CD8-positive, alpha-beta memory T cell (primary cell): ENCODE measurements around the gene PRSS38. TPM values are rescaled to one million over a fixed set of nuclear protein-coding genes. Genes with fewer than 3 reads are reported as not detected.
A peak's percentile ranks its signal among the peaks of the same experiment; 100 is the strongest.

Source experiments
- CTCF ChIA-PET: fragments of 350-600 bp; sonication (Branson Sonifier 250); formaldehyde crosslinking; loops from one replicate; lab custom pipeline; 2021; ENCODE audit warnings: antibody characterized with exemption; lab: Charles Lee
- POLR2A ChIA-PET: fragments of 350-600 bp; sonication (Branson Sonifier 250); formaldehyde crosslinking; loops from one replicate; lab custom pipeline; 2021; ENCODE audit warnings: antibody characterized with exemption; lab: Charles Lee
- DNase-seq, 5 donors: peaks; one replicate each; pipeline versions ENCODE4 v3.0.0 to v3.0.0-alpha.2; 2020 to 2022; ENCODE audit warnings: mixed read lengths in 1 of 5
- H3K27ac ChIP-seq: one replicate; pipeline ENCODE4 v1.7.0; 2013; ENCODE audit warnings: low read depth, mild to moderate bottlenecking, low read length, moderate library complexity
- H3K27me3 ChIP-seq: 2 replicates; pipeline ENCODE4 v1.7.0; 2013; ENCODE audit warnings: low read length, mild to moderate bottlenecking; ENCODE audit not compliant: insufficient read depth, poor library complexity, severe bottlenecking
- H3K36me3 ChIP-seq: 2 replicates; pipeline ENCODE4 v1.7.0; 2013; ENCODE audit warnings: mild to moderate bottlenecking, low read length, moderate library complexity; ENCODE audit not compliant: insufficient read depth
- H3K4me1 ChIP-seq: 2 replicates; pipeline ENCODE4 v1.7.0; 2013; ENCODE audit warnings: mild to moderate bottlenecking, low read length, moderate library complexity; ENCODE audit not compliant: insufficient read depth
- H3K4me3 ChIP-seq: 2 replicates; pipeline ENCODE4 v1.7.0; 2013; ENCODE audit warnings: mild to moderate bottlenecking, low read length
- H3K9me3 ChIP-seq: 2 replicates; pipeline ENCODE4 v1.7.0; 2013; ENCODE audit warnings: mild to moderate bottlenecking, low read length
- H3K27ac Mint-ChIP-seq, 8 donors: one replicate each; pipeline ENCODE4 v1.8.0; 2020 to 2021; ENCODE audit warnings: mixed read lengths in 8 of 8, mild to moderate bottlenecking in 6 of 8, inconsistent platforms in 3 of 8, moderate library complexity in 3 of 8
- H3K27me3 Mint-ChIP-seq, 2 donors: one replicate each; pipeline ENCODE4 v1.8.0; 2020 to 2021; ENCODE audit warnings: mixed read lengths in 2 of 2, mild to moderate bottlenecking in 1 of 2, moderate library complexity in 1 of 2
- H3K36me3 Mint-ChIP-seq, 3 donors: one replicate each; pipeline ENCODE4 v1.8.0; 2020 to 2021; ENCODE audit warnings: mixed read lengths in 3 of 3, inconsistent platforms in 1 of 3, mild to moderate bottlenecking in 1 of 3
- H3K4me1 Mint-ChIP-seq, 3 donors: one replicate each; pipeline ENCODE4 v1.8.0; 2020 to 2021; ENCODE audit warnings: mixed read lengths in 3 of 3, inconsistent platforms in 1 of 3, mild to moderate bottlenecking in 1 of 3
- H3K4me3 Mint-ChIP-seq, 7 donors: one replicate each; pipeline ENCODE4 v1.8.0; 2020 to 2021; ENCODE audit warnings: mixed read lengths in 7 of 7, mild to moderate bottlenecking in 6 of 7, moderate library complexity in 4 of 7, inconsistent platforms in 2 of 7
- H3K9me3 Mint-ChIP-seq, 5 donors: one replicate each; pipeline ENCODE4 v1.8.0; 2020 to 2022; ENCODE audit warnings: mixed read lengths in 5 of 5, mild to moderate bottlenecking in 3 of 5, moderate library complexity in 2 of 5, inconsistent platforms in 1 of 5
- polyA plus RNA-seq: library from polyadenylated mRNA; unstranded; fragments of 300-500 nt; fragmentation: Illumina TruSeq; gene quantifications from one replicate; pipeline ENCODE4 v1.2.3, GENCODE V29; 2021
- total RNA-seq, 2 experiments: library from RNA; stranded (reverse); gene quantifications; one replicate each; pipeline ENCODE4 v1.2.3, GENCODE V29; 2021

The PRSS38 gene
- total and polyA plus RNA-seq, 3 experiments from 2014 or later: not detected

DNA sequence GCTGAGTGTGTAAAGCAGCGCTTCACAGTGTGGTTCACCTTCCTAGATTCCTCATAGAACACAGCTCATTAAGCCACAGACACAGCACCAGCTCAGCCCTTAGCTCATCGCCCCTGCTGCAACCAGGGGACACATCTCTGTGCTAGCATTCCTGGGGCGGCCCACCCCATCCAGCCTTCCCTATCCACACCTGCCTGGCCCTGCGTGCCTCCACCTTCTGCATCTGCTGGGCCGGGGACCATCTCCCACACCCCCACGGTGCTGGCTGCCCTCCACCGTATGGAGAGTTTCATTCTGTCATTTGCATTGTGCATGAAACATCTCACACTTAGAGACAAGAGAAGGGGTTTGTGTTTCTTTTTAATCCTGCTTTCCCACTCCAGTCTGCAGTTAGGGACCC is 35.8 kb upstream of the PRSS38 start:
- no peak for DNase-seq
- no peaks in the 10 kb centered on the region for H3K9me3 ChIP-seq

DNA sequence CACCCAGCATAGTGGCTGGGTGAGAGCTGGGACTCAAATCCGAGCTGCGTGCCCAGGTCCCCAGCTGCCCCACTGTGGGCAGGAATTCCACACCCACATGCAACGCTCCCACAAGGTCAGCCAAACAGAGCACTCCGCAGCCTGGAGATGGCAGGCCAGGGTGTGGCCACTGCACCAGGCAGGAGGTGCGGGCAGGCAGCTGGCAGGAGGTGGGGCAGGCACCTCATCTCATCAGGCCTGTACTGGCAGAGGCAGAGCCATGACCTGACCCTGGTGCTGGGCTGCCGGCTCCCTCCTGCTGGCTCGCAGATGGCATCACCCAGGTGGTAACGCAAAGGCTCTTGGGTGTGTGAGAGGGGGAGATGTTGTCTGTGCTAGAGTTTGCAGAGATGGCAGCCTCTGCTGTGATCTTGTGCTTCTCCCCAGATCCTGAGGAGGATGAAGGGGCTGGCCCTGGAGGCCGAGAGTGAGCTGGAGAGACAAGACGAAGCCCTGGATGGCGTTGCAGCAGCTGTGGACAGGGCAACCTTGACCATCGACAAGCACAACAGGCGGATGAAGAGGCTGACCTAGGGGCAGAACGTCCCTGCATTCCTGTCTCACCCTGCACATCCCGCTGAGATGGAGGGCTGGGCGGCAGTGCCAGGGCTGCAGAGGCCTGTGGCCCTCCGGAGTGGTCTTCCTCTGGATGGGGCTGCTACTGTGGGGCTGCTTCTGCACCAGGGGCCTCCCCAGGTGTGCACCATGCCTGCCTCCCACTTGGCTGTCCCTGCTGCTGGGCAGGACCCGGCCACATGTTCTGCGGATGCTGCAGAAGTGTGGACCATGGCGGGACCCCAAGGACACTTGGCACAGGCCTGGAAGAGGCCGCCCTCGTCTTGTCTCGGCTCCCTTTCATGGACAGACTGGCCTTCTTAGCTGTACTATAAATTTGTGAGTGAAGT is 35.1 kb upstream of the PRSS38 start:
- Histone ChIP-seq H3K27ac (no peak overlapping the region), H3K36me3 (peaks cover 10% of the 10 kb centered on the region), H3K4me1 (no peaks in the 10 kb centered on the region), H3K9me3 (no peaks in the 10 kb centered on the region), H3K27me3 (no peaks in the 10 kb centered on the region), H3K4me3 (no peak overlapping the region)
- H3K27ac Mint-ChIP-seq: no peak overlapping the region
- ChIA-PET POLR2A (no interaction called here), CTCF (interaction anchor here (1.5 kb wide), 1 partner anchor 14 kb away, joined by 4 read pairs; no protein-coding TSS in a partner anchor)
- H3K4me1 Mint-ChIP-seq: peaks cover 0 to 13% (median 6%) of the 10 kb centered on the region in 3 donors
- no peaks in the 10 kb centered on the region for H3K9me3 Mint-ChIP-seq
- H3K36me3 Mint-ChIP-seq: peaks cover 0 to 35% (median 9%) of the 10 kb centered on the region in 3 donors
- no peaks in the 10 kb centered on the region for H3K27me3 Mint-ChIP-seq
- no peak overlapping the region for H3K4me3 Mint-ChIP-seq
- no peak for DNase-seq

More for the DNA sequence above, 35.8 kb upstream of the PRSS38 start:
- H3K4me3 Mint-ChIP-seq: no peak overlapping the region
- ChIA-PET POLR2A (no interaction called here), CTCF (interaction anchor here (1.2 to 1.5 kb wide), 2 partner anchors 8 to 14 kb away, joined by 3 to 4 read pairs; no protein-coding TSS in a partner anchor)
- peaks cover 0 to 35% (median 9%) of the 10 kb centered on the region in 3 donors for H3K36me3 Mint-ChIP-seq
- H3K36me3 ChIP-seq: peaks cover 10% of the 10 kb centered on the region
- no peaks in the 10 kb centered on the region for H3K9me3 Mint-ChIP-seq
- no peaks in the 10 kb centered on the region for H3K27me3 ChIP-seq
- H3K27ac Mint-ChIP-seq: peak overlapping the region in 1 of 8 donors; percentile 25
- no peaks in the 10 kb centered on the region for H3K27me3 Mint-ChIP-seq
- peaks cover 2 to 20% (median 8%) of the 10 kb centered on the region in 3 donors for H3K4me1 Mint-ChIP-seq
- peaks cover 3% of the 10 kb centered on the region for H3K4me1 ChIP-seq
- H3K4me3 ChIP-seq: no peak overlapping the region
- no peak overlapping the region for H3K27ac ChIP-seq

- H3K4me3 Mint-ChIP-seq: no peak overlapping the region
- DNase-seq: no peak
- CTCF ChIA-PET: no interaction called here
- no peaks in the 10 kb centered on the region for H3K9me3 Mint-ChIP-seq
- H3K36me3 Mint-ChIP-seq: peaks cover 0 to 30% (median 7%) of the 10 kb centered on the region in 3 donors
- Histone ChIP-seq H3K9me3 (no peaks in the 10 kb centered on the region), H3K36me3 (peaks cover 3% of the 10 kb centered on the region), H3K4me1 (no peaks in the 10 kb centered on the region), H3K27me3 (no peaks in the 10 kb centered on the region), H3K4me3 (no peak overlapping the region), H3K27ac (no peak overlapping the region)
- POLR2A ChIA-PET: interaction anchor here (0.7 kb wide), 1 partner anchor 9 kb away, joined by 3 read pairs; no protein-coding TSS in a partner anchor
- H3K4me1 Mint-ChIP-seq: peaks cover 0 to 12% (median under 1%) of the 10 kb centered on the region in 3 donors
- H3K27ac Mint-ChIP-seq: no peak overlapping the region
- H3K27me3 Mint-ChIP-seq: no peaks in the 10 kb centered on the region
Observed at GRCh38 chr1:227781314-227781930, 34.1 kb upstream of the PRSS38 start.

GRCh38 chr1:227782226-227782625 is 33.2 kb upstream of the PRSS38 start:
- Histone ChIP-seq H3K4me1 (peaks cover 7% of the 10 kb centered on the region), H3K4me3 (no peak overlapping the region), H3K9me3 (no peaks in the 10 kb centered on the region), H3K27ac (no peak overlapping the region), H3K27me3 (no peaks in the 10 kb centered on the region), H3K36me3 (no peaks in the 10 kb centered on the region)
- no peaks in the 10 kb centered on the region for H3K9me3 Mint-ChIP-seq
- DNase-seq: no peak
- CTCF ChIA-PET: no interaction called here
- no peaks in the 10 kb centered on the region for H3K27me3 Mint-ChIP-seq
- POLR2A ChIA-PET: no interaction called here
- H3K36me3 Mint-ChIP-seq: peaks cover 0 to 23% (median 7%) of the 10 kb centered on the region in 3 donors
- peaks cover 3 to 16% (median 3%) of the 10 kb centered on the region in 3 donors for H3K4me1 Mint-ChIP-seq
- no peak overlapping the region for H3K27ac Mint-ChIP-seq
- H3K4me3 Mint-ChIP-seq: no peak overlapping the region

GRCh38 chr1:227785094-227785804 is 30.2 kb upstream of the PRSS38 start:
- no peaks in the 10 kb centered on the region for H3K9me3 Mint-ChIP-seq
- peaks cover 16% of the 10 kb centered on the region for H3K4me1 ChIP-seq
- ChIA-PET CTCF (interaction anchor here (1.6 kb wide), 1 partner anchor 23 kb away, joined by 5 read pairs; no protein-coding TSS in a partner anchor), POLR2A (no interaction called here)
- H3K36me3 ChIP-seq: no peaks in the 10 kb centered on the region
- no peak for DNase-seq
- no peaks in the 10 kb centered on the region for H3K27me3 ChIP-seq
- peak overlapping the region in 2 of 8 donors; percentile 33 to 41 for H3K27ac Mint-ChIP-seq
- H3K4me3 ChIP-seq: no peak overlapping the region
- peak overlapping the region in 2 of 7 donors; percentile 47 to 55 for H3K4me3 Mint-ChIP-seq
- H3K9me3 ChIP-seq: no peaks in the 10 kb centered on the region
- H3K4me1 Mint-ChIP-seq: peaks cover 5 to 29% (median 12%) of the 10 kb centered on the region in 3 donors
- peaks cover 0 to 16% (median 4%) of the 10 kb centered on the region in 3 donors for H3K36me3 Mint-ChIP-seq
- H3K27ac ChIP-seq: no peak overlapping the region
- H3K27me3 Mint-ChIP-seq: no peaks in the 10 kb centered on the region

- H3K36me3 ChIP-seq: no peaks in the 10 kb centered on the region
- peaks cover 16% of the 10 kb centered on the region for H3K4me1 ChIP-seq
- no peaks in the 10 kb centered on the region for H3K9me3 Mint-ChIP-seq
- H3K27ac ChIP-seq: no peak overlapping the region
- H3K27me3 ChIP-seq: no peaks in the 10 kb centered on the region
- H3K4me3 Mint-ChIP-seq: peak overlapping the region; percentile 13 to 55 (median 41)
- H3K27ac Mint-ChIP-seq: peak overlapping the region in 1 of 8 donors; percentile 55
- POLR2A ChIA-PET: no interaction called here
- H3K4me3 ChIP-seq: no peak overlapping the region
- no peak for DNase-seq
- no peaks in the 10 kb centered on the region for H3K27me3 Mint-ChIP-seq
- H3K9me3 ChIP-seq: no peaks in the 10 kb centered on the region
- H3K4me1 Mint-ChIP-seq: peaks cover 5 to 29% (median 12%) of the 10 kb centered on the region in 3 donors
- peaks cover 0 to 10% (median 4%) of the 10 kb centered on the region in 3 donors for H3K36me3 Mint-ChIP-seq
- CTCF ChIA-PET: interaction anchor here (4.7 kb wide), 1 partner anchor 22 kb away, joined by 47 read pairs; no protein-coding TSS in a partner anchor
Observed at GRCh38 chr1:227785805-227786671, 29.4 kb upstream of the PRSS38 start.
